Amygdala (tissue), 56 donors: Measurements from ENCODE around the gene PKD1L1.

Experiments used
- DNase-seq, 56 donors: peaks; one replicate each; lab custom pipeline; 2025; lab: John Stamatoyannopoulos, UW

The PKD1L1 gene

DNA sequence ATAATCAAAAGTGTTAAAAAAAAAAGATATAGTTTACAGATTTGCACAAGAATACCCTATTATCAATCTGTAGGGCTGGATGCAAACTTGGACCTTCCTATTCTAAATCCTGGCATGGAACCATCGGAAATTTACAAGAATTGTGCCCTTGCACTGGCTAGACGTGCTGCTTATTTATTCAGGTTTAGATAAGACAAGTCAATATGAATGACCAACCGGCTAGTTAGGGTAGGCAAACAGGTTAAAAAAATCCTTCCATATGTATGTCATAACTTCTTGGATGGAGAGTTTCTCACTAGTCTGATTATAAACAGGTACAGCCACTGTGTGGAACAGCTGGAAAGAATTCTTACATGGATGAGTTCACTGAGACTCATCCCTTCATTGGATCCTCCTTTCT lies 41.4 kb downstream of the PKD1L1 start:
- no peak for DNase-seq

DNA sequence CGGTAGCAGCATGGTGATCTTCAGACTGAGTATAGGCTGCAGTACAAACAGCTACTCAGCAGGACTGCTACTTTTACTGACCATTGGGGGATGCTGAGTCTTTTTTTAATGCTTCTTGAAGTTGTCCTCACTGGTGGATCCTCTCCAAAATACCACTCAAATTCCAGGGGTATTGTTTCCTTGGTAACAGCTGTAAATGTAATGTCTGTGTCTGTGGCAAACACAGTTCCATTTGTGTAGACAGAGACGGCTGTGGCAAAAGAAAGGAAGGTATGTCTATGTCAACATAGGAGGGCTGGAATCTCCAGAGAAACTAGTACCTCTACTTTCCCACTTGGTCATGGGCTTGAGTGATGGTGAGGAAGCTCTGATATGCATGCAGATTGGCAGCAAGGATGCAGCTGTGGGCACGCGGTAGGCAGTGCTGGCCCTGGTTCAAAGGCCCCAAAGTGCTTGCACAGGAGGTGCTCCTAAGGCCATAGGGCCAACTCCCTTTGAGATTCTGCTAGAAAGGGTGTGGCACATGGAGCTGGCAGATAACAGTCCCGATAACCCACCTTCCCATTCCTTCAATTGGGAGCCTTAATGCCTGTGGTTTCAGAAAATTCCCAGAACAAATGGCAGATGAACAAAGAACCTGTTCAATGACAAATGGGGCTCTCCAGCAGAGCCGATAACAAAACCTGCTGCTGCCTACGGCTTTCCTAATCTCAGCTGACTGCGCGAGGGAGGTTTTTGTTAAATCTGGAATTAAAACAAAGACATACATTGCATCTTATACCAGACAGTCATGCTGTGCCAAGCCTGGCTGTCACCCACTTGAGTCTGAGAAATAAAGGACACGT lies 43.0 kb downstream of the PKD1L1 start:
- DNase-seq: no peak

DNA sequence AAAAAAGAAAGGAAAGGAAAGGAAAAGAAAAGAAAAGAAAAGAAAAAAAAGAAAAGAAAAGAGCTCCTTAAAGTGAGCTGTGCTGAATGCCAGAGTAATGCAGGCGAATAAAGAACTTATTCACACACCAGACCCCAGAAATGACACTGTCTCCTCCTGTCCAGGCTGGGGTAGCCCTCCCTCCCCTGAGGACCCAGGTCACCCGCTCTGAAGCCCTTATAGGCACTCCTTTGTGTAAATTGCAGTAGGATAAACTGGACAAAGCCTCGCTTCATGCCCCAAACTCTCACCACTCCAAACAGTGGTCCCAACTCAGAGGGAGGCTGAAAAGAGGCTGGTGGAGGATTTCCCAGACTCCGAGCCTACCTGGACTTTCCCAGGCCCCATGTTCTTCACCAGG lies 46.3 kb downstream of the PKD1L1 start:
- DNase-seq: no peak

DNA sequence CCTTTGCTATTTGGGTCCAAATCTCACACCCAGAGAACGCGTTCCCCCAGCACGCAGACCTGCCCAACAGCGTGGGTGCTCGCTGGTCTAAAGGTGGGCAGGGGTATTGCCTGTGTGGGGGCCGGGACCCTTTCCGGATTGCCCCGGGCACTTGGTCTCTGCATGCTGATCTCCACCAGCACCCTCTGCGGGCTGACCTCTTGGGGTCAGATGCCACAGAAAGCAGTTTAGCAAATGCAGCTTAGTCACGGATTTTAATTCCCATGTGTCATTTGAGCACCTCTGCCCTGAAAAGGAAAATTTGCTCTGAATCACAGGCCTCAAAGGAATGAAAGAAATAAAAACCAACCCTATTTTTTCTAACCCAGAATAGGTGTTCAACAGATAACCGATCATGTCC lies 46.7 kb downstream of the PKD1L1 start:
- no peak for DNase-seq

DNA sequence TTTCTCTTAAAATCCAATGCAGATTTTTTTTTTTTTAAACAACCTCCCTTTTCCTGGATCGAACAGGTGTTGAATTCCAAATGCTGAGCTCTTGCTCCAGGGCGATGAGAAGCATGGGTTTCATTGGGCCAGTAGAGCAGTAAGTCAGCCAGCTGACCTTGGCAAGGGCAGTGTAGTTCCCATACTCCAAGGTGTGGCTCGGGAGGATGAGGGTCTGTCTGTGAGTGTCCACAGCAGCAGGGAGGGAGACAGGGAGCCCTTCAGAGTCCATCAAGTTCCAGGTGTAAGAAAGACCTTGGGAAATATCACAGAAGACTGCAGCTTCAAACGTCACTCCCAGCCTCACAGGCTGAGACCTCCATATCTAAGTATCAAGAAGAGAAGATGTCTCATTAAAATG lies 50.4 kb downstream of the PKD1L1 start:
- no peak for DNase-seq

DNA sequence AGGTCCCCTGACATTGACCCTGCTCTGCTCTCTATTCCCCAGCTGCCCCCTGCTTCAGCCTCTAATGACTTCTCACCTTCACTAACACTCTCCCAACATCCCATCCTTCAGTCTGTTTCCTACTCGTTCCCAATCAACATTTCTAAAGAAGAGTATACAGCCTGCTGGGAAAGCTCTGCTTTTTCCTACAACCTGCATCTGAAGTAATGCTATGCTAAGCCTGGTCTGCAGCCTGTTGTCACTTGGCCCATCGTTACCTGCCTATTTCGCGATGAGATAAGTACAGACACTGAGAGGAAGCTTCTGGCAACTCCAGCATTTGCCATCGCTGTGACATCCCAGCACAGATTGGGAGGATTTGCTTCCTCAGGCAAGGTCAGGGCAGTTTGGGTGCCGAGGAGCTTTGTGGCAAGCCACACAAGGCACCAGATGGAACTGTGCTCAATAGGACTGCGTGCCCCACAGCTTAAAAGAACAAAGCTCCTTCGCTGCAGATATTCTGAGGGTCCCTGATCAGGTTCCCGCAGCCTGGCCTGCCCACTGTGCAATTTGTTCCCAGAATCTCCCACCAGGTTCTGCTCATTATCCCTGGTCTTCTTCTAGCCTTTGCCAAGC lies 51.4 kb downstream of the PKD1L1 start:
- no peak for DNase-seq

DNA sequence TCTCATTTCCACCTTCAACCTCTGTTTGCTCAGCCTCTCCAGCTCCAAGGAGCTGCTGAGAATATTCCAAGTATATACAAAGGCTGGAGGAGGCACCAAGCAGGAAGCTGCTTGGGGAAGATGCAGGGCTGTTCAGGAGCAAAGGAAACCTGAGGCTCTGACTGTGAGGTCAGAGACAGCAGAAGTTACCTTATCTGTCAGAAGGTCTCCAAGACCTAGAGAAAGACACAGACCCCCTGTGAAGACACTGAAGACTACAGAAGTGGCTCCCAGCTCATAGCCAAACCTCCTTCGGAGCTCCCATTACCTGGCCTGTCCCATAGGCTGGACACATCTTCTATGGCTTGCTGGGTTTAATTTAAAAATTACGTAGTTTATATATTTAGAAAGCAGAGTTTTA lies 53.2 kb downstream of the PKD1L1 start:
- no peak for DNase-seq

DNA sequence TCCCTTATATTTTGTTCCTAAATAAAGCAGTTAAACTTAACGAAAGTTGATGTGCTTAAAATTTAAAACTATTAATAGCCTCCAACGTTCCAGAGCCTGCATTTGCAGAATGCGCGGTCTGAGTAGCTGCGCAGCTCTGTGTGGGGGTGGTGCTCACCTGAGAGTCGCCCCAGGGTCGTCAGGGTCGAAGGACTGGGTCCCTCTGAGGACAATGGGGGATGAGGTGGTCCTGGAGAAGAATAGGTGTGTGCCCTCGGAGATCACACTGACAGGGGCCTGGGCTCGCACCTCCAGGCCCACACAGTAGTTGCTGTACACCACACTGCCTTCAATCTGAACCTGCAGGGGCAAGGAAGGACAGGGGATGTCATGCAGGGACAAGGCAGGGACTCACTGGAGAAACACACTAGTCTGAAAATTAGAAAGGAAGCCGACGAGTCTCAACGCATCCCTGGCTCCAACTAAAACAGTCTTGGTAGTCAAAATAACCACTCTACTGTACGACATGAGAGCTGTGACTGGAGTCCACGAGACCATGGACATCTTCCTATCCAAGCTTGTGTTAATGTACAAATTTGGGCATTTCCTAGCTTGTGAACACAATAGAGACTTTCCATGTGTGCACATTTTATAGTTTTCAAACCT lies 54.4 kb downstream of the PKD1L1 start:
- DNase-seq: no peak

DNA sequence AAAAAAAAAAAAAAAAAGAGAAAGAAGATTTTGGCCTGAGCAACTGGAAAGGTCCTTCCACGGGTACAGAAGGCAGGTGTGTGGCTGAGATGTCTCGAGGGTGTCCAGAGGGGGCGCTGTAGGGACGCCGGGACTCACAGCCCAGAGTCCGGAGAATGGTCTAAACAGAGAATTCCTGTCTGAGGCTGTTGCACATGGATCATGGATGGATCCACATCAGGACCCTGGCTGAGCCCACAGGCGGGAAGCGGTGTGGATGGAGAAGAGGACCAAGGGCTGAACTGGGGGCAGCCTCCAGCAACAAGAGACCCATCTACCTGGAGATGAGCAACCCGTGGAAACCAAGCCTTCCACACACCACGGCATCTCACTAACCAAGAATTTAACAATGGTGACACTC lies 55.0 kb downstream of the PKD1L1 start:
- no peak for DNase-seq

DNA sequence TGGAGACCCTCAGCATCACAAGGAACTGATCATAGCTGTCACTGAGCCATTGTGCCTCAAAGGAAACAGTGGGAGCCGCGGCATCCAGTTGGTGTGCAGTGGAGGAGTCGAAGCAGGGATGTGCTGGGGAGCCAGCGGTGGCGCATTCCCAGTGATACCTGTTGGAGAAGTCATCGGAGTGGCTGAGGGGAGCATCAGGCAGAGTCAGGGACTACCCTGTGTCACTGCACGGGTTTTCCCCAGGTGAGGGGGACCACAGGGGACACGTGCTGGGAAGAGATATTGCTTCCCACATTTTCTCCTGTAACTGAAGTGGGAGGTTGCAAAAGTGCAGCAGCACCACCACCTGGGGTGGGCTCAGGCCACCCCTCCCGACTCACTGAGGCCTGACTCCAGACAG lies 57.7 kb downstream of the PKD1L1 start:
- DNase-seq: no peak

DNA sequence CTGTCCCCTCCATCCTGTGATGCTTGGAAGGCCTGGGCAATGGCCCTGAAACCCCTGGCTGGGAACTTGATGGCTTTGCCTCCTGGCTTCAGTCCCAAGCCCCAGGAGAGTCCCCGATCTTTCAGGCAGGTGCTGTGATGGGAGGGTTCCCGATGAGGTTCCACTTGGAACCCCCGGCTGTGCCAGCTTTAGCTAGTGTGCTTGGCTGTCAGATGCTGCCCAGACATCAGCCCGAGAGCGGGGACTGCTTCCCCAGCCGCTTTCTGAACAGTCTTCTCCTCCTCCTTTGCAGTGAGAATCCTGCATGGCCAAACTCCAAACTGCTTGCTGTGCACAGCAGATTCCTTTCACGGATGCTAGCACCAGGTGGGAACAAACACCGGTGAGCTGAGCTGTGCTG lies 58.1 kb downstream of the PKD1L1 start:
- no peak for DNase-seq

DNA sequence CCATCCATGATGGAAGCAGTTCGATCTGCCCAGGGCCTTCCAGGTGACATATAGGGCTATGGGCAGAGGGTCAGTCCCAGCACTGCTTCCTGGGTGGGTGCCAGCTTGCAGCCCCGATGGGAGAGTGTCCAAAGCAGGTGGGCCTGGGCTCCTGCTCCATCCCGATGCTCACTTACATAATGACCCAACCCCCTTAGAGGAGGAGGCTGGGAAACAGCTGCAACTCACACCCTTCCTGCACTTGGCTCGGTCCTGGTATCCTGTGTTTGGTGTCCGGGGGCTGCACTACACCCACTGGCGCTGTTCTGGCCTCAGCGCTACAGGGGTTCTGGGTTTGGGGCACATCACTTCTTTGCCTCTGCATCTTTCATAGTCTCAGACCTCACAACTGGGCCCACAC lies 58.5 kb downstream of the PKD1L1 start:
- no peak for DNase-seq

DNA sequence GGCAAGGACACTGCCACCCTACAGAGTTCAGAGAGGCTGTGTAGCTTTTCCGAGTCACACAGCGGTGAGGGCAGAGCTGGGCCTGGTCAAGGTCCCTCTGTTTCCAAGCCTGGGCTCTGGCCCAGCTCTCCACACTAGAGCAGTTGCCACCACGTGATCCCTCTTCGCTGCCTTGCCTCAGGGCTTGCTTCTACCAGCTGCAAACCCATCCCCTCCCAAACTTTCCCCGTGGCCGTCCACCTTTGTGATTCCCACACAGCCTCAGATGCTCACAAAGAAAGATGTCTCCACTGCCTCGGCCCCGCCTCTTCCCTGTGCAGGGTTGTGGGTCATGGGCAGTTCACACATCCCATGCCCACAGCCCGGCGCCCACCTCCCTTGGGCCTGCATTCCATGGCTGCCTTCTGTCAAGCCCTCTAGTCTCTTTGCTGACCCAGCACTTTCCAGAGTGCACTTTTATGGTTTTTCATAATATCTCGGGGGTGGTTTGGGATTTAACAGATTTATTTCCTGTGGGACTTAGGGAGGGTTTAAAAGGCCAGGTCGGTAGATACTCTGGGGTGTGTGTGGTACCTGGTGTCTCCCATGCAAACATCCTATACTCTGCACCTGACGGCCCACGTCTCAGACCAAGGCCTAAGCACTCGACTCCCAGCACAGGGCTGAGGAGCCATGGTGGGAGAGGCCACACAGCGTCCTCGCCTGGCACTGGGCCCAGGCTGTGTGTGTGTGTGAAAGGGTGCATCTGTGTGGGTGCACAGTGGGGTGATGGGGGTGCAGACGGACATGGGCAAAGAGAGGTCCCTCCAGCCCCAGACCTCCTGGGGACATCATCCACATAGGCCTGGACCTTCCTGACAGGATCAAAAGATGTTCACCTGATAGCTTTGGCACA lies 59.6 kb downstream of the PKD1L1 start:
- DNase-seq: peak in 4 of 56 donors; percentile 5 to 28 (median 18)

DNA sequence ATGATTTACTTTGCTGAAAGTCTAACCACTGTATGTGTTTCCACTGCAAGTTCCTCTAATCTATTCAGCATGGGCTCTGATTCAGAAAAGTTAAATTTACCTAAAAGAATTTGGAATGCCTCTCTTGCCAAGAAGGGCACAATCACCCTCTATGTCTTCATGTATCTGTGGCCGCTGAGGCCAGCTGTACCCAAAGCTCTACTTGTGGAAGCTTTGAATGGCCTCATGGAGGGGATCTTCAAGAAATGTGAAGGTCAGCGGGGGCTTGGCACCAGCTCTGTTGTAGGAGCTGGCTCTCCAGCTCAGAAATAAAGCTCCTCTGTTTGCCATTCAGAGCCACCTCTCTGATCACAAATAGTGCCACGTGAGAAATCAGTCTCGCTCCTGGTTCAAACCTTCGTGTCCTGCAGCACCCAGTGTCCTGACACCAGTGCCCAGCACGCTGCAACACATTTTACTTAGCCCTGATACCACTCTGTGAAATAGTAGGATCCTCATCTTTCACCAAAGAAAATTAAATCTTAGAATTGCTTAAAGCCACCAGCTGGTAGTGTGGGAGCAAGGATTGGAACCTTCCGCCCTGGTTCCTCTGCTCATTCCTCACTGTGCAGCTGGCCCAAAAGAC lies 61.1 kb downstream of the PKD1L1 start:
- DNase-seq: peak in 7 of 56 donors; percentile 8 to 29 (median 20)

DNA sequence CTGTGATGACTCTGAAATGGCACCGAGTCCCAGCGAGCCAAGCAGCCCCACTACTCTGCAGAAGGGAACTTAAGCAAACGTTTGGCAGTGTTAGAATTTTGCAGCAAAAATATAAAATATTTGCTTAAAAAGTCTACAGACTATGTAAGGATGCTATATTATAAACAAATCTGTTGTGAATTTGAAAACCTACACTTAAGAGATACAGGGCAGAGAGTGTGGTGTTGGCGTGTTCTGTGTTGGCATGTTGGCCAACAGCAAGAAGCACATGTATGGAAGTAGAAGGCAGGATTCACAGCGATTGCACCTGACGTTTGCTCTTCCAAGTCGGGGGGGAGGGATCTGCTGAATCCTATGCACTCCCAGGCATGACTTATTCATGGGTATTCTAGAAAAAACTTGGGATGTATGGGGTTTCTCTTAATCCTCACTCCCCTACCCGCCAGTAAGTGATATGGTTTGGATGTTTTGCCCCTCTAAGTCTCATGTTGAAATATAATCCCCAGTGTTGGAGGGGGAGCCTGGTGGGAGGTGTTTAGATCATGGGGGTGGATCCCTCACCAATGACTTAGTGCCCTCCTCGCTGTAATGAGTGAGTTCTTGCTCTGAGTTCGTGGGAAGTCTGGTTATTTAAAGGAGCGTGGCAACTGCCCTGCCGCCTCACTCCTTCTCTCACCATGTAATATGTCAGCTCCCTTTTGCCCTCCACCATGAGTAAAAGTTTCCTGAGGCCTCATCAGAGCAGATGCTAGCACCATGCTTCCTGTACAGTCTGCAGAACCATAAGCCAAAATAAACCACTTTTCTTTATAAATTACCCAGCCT lies 62.1 kb downstream of the PKD1L1 start:
- no peak for DNase-seq

DNA sequence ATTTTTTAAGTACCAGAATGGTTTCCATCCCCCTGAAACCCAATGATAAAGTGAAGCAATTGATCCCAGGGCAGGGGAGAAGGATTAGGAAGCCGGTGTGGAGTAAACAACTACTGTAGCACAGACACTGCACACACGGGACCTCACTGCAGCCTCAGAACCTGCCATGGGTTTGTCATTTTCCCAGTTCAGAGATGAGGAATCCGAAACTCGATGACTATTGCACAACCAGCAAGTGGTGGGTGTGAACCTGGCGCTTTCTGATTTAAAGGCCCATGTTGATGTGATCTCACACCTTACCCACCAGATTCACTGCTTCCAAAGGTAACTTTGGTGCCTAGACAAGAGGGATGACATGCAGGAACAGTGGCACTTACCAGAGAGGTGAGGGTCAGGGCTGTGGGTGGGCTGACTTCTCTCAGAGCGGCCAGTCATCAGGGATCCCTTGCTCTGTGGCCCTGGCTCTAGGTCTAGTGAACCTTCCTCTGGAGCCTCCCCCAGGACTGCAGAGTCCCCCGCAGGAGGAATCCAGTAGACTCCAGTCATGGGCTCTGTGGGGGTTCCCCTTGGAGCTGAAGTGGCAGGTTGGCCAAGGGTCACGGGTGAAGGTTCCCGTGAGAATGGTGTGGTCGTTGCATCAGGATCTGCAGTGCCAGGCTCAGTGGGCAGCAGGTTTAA lies 62.8 kb downstream of the PKD1L1 start:
- DNase-seq: no peak

DNA sequence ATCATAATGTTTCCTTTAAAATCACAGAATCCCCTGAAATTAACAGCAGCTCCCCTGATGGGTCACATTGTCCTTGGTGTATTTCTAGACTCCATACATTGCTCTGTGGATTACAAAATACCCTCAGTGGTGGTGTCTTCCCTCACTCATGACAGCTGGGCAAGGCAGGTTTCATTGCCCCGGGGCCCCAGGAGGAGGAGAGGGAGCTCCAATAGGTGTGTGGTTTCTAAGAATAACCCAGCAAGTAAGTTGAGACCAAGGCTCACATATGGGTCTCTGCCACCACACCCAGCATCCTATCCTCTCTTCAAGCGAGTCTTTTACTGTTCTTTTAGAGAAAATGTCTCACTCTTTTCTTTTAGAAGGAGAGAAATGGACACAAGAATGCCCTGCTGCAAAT lies 63.6 kb downstream of the PKD1L1 start:
- DNase-seq: no peak

DNA sequence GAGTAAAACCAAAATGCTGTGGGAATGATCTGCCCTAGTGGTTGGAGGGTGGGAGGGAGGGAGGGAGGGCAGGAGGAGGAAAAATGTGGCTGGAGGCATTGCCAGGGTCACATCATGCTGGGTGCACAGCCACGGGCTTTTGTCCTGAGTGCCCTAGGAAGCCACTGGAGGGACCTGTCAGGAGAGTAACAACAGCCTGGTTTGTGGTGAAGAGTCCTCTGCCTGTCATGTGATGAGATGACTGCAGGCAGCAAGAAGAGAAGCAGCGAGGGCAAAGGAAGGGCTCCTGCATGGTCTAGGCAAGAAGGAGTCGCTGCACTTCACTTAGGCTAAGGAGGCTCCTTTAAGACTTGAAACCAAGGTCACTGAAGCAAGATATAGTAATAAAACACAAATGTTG lies 65.6 kb downstream of the PKD1L1 start:
- no peak for DNase-seq

DNA sequence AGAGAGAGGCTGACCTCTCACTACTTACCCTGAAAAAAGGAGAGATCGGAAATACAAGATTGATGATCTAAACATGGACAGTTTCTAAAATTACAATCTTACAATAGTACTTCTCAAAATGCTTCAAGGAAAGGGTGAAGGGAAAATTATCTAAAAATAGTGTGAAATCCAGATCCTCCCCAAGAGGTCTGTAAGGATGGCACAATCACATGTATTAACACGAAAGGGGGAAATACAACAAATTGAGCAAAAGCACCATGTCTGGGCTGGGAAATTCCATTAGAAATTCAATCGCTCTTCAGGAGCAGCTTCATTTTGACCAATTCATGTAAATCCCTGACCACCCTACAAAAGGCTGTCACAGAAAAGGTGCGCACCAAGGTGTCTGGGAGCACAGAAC lies 67.0 kb downstream of the PKD1L1 start:
- DNase-seq: no peak
